Heart right ventricle (tissue), 16 donors: ENCODE data around the gene NID2. TPM values are rescaled to one million over a fixed set of nuclear protein-coding genes. Genes with fewer than 3 reads are reported as not detected.

Source experiments
- ATAC-seq, 8 donors: fragments of 200-7000 bp; cut with Tn5 transposase; one replicate each; pipeline ENCODE4 v1.9.1; 2020; ENCODE audit warnings: mild to moderate bottlenecking in 8 of 8, moderate library complexity in 8 of 8, moderate number of reproducible peaks in 1 of 8
- DNase-seq, 2 donors: peaks; one replicate each; pipeline ENCODE4 v3.0.0-alpha.2; 2020
- H3K27ac ChIP-seq, 10 donors: fragments of 200-600 bp; sonication (generic) in 2 of 10; one replicate each; pipeline versions ENCODE4 v1.5.0 to v1.8.0; 2020 to 2022; ENCODE audit warnings: mild to moderate bottlenecking in 3 of 10
- H3K27me3 ChIP-seq, 7 donors: fragments of 200-600 bp; one replicate each; pipeline ENCODE4 v1.8.0; 2021 to 2022; ENCODE audit warnings: mild to moderate bottlenecking in 2 of 7
- H3K36me3 ChIP-seq, 9 donors: fragments of 200-600 bp; sonication (generic) in 1 of 9; one replicate each; pipeline versions ENCODE4 v1.5.0 to v1.8.0; 2020 to 2022; ENCODE audit warnings: mild to moderate bottlenecking in 2 of 9
- H3K4me1 ChIP-seq, 9 donors: fragments of 200-600 bp; sonication (generic) in 1 of 9; one replicate each; pipeline versions ENCODE4 v1.5.0 to v1.8.0; 2020 to 2022; ENCODE audit warnings: mild to moderate bottlenecking in 4 of 9
- H3K4me3 ChIP-seq, 10 donors: fragments of 200-600 bp; sonication (generic) in 2 of 10; one replicate each; pipeline versions ENCODE4 v1.5.0 to v1.8.0; 2020 to 2022; ENCODE audit warnings: mild to moderate bottlenecking in 7 of 10, moderate library complexity in 2 of 10
- H3K9me3 ChIP-seq, 11 donors: fragments of 200-600 bp in 10 of 11; sonication (generic) in 2 of 11; one replicate each; pipeline versions ENCODE4 v1.5.0 to v1.8.0; 2013 to 2022; ENCODE audit warnings: mild to moderate bottlenecking in 2 of 11, control low read depth in 1 of 11, moderate library complexity in 1 of 11
- WGBS, 2 donors: extraction: QIAGEN DNeasy Blood & Tissue Kit; methylation state at CpG; one replicate each; pipeline ENCODE4 v1.1.7; 2013; ENCODE audit warnings: inconsistent platforms in 1 of 2; 5-methylcytosine and 5-hydroxymethylcytosine counted together
- intact Hi-C, 10 donors: fragments of 100-400 bp; cut with DNase I; formaldehyde crosslinking; loops; one replicate each; pipeline versions ENCODE4 v1.11.1 to v1.14.2; 2022
- polyA plus RNA-seq, 2 donors: library from polyadenylated mRNA; stranded (reverse); fragments of 200-250 nt; gene quantifications; one replicate each; pipeline ENCODE4 v1.2.3, GENCODE V29; 2013
- total RNA-seq, 10 donors: library from RNA; stranded (reverse); fragmentation: NEBNext Ultra II Directional in 3 of 10; extraction: Animal tissue kit (Norgen Biotek cat#: 25700) in 3 of 10; gene quantifications; one replicate each; pipeline versions ENCODE4 v1.2.1 to v1.2.4, GENCODE V29; 2021 to 2023
- TF ChIP-seq, protein P1 (sequence below), 9 donors: fragments of 200-600 bp; sonication (generic) in 2 of 9; IDR thresholded peaks; one replicate each; pipeline versions ENCODE4 v1.5.0 to v1.8.0; 2021 to 2022; ENCODE audit warnings: antibody characterized with exemption in 9 of 9, mild to moderate bottlenecking in 5 of 9, moderate library complexity in 1 of 9
- donor health status: Arrhythmogenic right ventricular cardiomyopathy.
- donor health status: ischemic (EF 13 %, LVEDD 7.1; RV severe dilation, severe dysfunction).
- donor health status: healthy with polysubstance abuse.
- donor health status: DM: no; HTN: yes; CAD: no.
- donor health status: DM: no; HTN: no; CAD: no.
- donor health status: ischemic (EF 25% LVEDD 6.9; RV normal size, moderate dysfunction).
- donor health status: ischemic (EF 25% LVEDD 5.7; RV mildly dilated, moderate dysfunction).
- donor health status: healthy.
- donor health status: DM: yes; HTN: yes; CAD: no.
- donor health status: Ischemic cardiomyopathy.
- donor health status: ischemic (EF 35%, LVEDD 5.7; RV mildly dilated, moderate dysfunction).
- donor health status: nonischemic (EF 11% LVEDD 7.7; RV severe dilation, severe dysfunction).
- donor health status: DM: yes; HTN: yes; CAD: no.
- donor health status: PGD.
- donor health status: ischemic (EF 29% LVEDD 5.4; RV normal size, mild dysfunction).
- donor health status: nonischemic (EF 23%, LVEDD 6.1; RV moderate dilation, normal function).

Gene NID2
- total and polyA plus RNA-seq, 12 donors: 15.1 to 66.0 (median 36.5) TPM

DNA sequence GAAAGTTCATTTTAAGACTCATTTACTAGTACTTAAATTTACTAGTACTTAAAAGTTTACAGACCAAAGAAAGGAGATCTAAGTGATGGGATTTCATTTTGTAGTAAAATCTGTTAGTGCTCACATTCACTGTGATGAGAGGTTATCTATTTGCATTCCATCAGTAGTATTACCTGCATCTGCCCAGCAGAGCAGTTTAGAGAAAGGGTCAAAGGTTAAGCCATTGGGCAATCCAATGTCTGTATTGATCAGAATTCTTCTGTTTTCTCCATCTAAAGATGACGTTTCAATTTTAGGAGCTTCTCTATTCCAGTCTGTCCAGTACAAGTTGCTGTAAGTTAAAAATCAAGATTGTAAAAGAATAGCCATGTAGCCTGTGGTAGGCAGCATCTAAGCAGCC lies 61.2 kb downstream of the NID2 start:
- no peaks in the 10 kb centered on the region for H3K27me3 ChIP-seq
- ATAC-seq (no peak), DNase-seq (no peak)
- H3K27ac ChIP-seq: peak overlapping the region in 2 of 10 donors; percentile 8 to 11
- no peaks in the 10 kb centered on the region for H3K9me3 ChIP-seq
- no peak overlapping the region for H3K4me3 ChIP-seq
- peaks cover 0 to 98% (median 62%) of the 10 kb centered on the region in 9 donors for H3K36me3 ChIP-seq
- TF ChIP-seq, protein P1, sequence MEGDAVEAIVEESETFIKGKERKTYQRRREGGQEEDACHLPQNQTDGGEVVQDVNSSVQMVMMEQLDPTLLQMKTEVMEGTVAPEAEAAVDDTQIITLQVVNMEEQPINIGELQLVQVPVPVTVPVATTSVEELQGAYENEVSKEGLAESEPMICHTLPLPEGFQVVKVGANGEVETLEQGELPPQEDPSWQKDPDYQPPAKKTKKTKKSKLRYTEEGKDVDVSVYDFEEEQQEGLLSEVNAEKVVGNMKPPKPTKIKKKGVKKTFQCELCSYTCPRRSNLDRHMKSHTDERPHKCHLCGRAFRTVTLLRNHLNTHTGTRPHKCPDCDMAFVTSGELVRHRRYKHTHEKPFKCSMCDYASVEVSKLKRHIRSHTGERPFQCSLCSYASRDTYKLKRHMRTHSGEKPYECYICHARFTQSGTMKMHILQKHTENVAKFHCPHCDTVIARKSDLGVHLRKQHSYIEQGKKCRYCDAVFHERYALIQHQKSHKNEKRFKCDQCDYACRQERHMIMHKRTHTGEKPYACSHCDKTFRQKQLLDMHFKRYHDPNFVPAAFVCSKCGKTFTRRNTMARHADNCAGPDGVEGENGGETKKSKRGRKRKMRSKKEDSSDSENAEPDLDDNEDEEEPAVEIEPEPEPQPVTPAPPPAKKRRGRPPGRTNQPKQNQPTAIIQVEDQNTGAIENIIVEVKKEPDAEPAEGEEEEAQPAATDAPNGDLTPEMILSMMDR (IDR thresholded peaks at IDR 0.05): no peak
- intact Hi-C loops: no loop called here
- WGBS, 2 donors: 85 to 87% methylated on average over 1 of the region's 1 CpG
- H3K4me1 ChIP-seq: peaks cover 4 to 62% (median 31%) of the 10 kb centered on the region in 9 donors

DNA sequence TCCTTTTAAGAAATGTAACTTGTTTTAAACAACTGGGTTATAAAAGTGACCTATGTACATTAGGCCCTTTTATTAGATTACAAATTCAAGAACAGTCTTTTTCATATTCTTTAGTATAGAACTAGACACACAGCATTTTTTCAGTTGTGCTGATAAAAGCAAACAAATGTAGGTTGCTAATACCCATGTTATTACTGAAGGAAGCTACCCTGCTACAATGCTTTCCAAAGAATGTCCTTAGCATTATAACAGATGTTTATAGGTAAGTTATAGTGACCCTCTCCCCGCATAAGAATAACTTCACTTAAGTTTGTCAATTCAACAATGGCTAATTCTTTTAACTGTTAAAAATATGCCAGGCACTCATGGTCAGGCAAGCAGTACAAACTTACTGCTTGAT lies 61.6 kb downstream of the NID2 start:
- Histone ChIP-seq H3K36me3 (peaks cover 0 to 100% (median 64%) of the 10 kb centered on the region in 9 donors), H3K4me1 (peaks cover 4 to 62% (median 30%) of the 10 kb centered on the region in 9 donors), H3K4me3 (no peak overlapping the region), H3K27ac (peak overlapping the region in 1 of 10 donors; percentile 2), H3K27me3 (no peaks in the 10 kb centered on the region), H3K9me3 (no peaks in the 10 kb centered on the region)
- DNase-seq (no peak), ATAC-seq (no peak)
- TF ChIP-seq, protein P1 (IDR thresholded peaks at IDR 0.05): no peak
- intact Hi-C loops: no loop called here
- 84 to 91% methylated on average over 1 of the region's 1 CpG for WGBS, 2 donors

DNA sequence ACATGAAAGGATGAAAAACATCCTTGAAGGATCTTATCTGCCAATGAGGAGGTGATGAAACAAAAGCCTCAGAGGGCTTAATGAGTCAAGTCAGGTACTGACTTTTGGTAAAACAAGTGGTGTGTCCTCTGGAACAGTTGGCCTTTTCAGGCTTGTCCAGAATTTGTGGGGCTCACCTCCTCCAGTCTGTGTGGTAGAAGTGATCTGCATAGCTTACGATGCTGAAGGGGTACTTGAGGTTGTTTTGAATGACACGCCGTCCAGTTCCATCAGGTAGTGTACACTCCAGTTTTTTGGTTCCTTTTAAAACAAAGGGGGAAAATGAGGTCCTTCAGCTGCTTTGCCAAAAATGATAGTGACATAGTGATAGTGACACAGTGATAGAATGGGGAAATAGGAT lies 62.5 kb downstream of the NID2 start:
- Histone ChIP-seq H3K36me3 (peaks cover 0 to 100% (median 67%) of the 10 kb centered on the region in 9 donors), H3K4me3 (no peak overlapping the region), H3K27me3 (no peaks in the 10 kb centered on the region), H3K27ac (peak overlapping the region in 1 of 10 donors; percentile 2), H3K4me1 (peaks cover 2 to 61% (median 25%) of the 10 kb centered on the region in 9 donors), H3K9me3 (no peaks in the 10 kb centered on the region)
- TF ChIP-seq, protein P1 (IDR thresholded peaks at IDR 0.05): no peak
- intact Hi-C loops: no loop called here
- DNase-seq (no peak), ATAC-seq (no peak)
- WGBS, 2 donors: 60 to 70% methylated on average over 3 of the region's 3 CpGs

DNA sequence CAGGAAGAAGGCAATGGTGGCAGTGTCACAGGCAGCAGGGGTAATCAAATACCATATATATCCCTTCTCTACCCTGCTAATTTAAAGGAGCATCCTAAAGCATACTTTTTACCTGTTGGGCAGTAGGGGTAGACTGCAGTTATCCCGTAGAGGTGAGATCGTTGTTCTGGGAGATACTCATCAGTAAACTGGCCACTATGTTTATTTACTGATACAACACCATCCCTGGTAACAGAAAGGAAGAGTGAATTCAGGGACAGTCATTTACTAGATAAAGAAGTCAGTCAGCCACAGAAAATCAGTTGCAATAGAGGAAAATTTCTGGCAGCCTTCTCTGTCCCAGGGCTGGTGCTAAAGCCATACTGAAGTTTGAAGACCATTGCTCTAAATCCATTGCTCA lies 63.2 kb downstream of the NID2 start:
- Histone ChIP-seq H3K9me3 (no peaks in the 10 kb centered on the region), H3K4me1 (peaks cover 0 to 61% (median 26%) of the 10 kb centered on the region in 9 donors), H3K27me3 (no peaks in the 10 kb centered on the region), H3K4me3 (no peak overlapping the region), H3K36me3 (peaks cover 0 to 100% (median 61%) of the 10 kb centered on the region in 9 donors), H3K27ac (peak overlapping the region in 2 of 10 donors; percentile 2 to 32)
- ATAC-seq (no peak), DNase-seq (no peak)
- intact Hi-C loops: no loop called here
- TF ChIP-seq, protein P1 (IDR thresholded peaks at IDR 0.05): no peak
- WGBS, 2 donors: 53 to 59% methylated on average over 2 of the region's 2 CpGs
